ENCODE results near the gene RPUSD3. TPM values are rescaled to one million over a fixed set of nuclear protein-coding genes. Genes with fewer than 3 reads are reported as not detected.

The RPUSD3 gene
- total and polyA plus RNA-seq, 9 of the 15 experiments (the other 6 are each of a cell fraction or from before 2014, with no cell fraction given): 13.8 to 99.0 (median 59.3) TPM

DNA sequence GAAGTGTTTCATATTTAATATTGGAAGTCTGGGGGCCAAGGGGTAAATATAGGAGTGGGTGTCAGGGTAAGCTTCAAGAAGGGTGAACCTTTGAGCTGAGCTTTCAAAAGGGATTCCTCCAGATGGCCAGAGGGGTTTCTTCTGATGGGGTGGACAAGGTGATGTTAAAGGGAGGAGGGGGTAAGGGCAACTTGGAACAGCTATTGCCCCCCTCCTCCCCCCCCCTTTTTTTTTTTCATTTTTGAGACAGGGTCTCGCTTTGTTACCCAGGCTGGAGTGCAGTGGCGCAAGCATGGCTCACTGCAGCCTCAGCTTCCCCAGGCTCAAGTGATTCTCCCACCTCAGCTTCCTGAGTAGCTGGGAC is 35.8 kb downstream of the RPUSD3 start:
- H3K4me1 ChIP-seq (replicated peaks in 1 of 2; ENCODE audit: control insufficient read depth in 2 of 2, insufficient read depth in 2 of 2, low read length in 2 of 2): peaks cover 0 to 8% of the 10 kb centered on the region in 2 experiments; a peak in 2 of 5 replicates
- no peak overlapping the region for H3K9ac ChIP-seq (ENCODE audit: insufficient read depth in 1 of 2, low read depth in 2 of 2, low read length in 2 of 2)
- CTCF ChIA-PET (ENCODE audit: low intra/inter-chr PET ratio): no interaction called here
- FAIRE-seq: no peak
- no peak overlapping the region for H3K4me3 ChIP-seq
- no peak overlapping the region for H3K4me2 ChIP-seq (ENCODE audit: insufficient read depth, low read length)
- H3K9me1 ChIP-seq (ENCODE audit: control insufficient read depth, insufficient read depth, low read length): peaks cover 2% of the 10 kb centered on the region
- no peaks in the 10 kb centered on the region for H3K27me3 ChIP-seq (ENCODE audit: control insufficient read depth in 2 of 2, insufficient read depth in 2 of 2, low read length in 2 of 2)
- H4K20me1 ChIP-seq (replicated peaks; ENCODE audit: control insufficient read depth, insufficient read depth, low read length): 0 out of 2 replicates have a peak, but pooled peaks cover 3% of the 10 kb centered on the region
- no TSS peak for BruUV-seq (replicated peaks)
- no peak for ATAC-seq
- H3K9me3 ChIP-seq (replicated peaks; ENCODE audit: control insufficient read depth, insufficient read depth, low read depth, low read length): no peaks in the 10 kb centered on the region
- POLR2A ChIA-PET: interaction anchor here (0.6 to 6.7 kb wide), 9 partner anchors 12 to 208 kb away, joined by 3 to 49 read pairs (median 5); partner anchors contain the start of genes ARPC4, EMC3 and TADA3
- H3K79me2 ChIP-seq (ENCODE audit: control insufficient read depth, insufficient read depth, low read length): no peaks in the 10 kb centered on the region
- H3K36me3 ChIP-seq (ENCODE audit: control insufficient read depth, insufficient read depth, low read length): peaks cover 88% of the 10 kb centered on the region
- no peak overlapping the region for H2AFZ ChIP-seq (ENCODE audit: low read depth, low read length)
- WGBS (ENCODE audit: insufficient coverage, low coverage, missing lambda C conversion rate): 100% methylated on average over 1 of the region's 2 CpGs
- no peak for DNase-seq (ENCODE audit: extremely low read depth in 1 of 4, low spot score in 3 of 4)
- H3K27ac ChIP-seq (ENCODE audit: extremely low read depth, low read depth, low read length): no peak overlapping the region
- intact Hi-C loops (cut with micrococcal nuclease): no loop called here
- in situ Hi-C loops (cut with MboI): no loop called here
- TF ChIP-seq BRD4 (IDR thresholded peaks at IDR 0.05) (no peak), MBD2 (IDR thresholded peaks at IDR 0.05; ENCODE audit: borderline replicate concordance, low read depth) (no peak), SRSF1 (IDR thresholded peaks at IDR 0.05; ENCODE audit: low read depth, low read length) (no peak), MBD1 (CRISPR knock-in tag; IDR thresholded peaks at IDR 0.05) (no peak), POLR2G (IDR thresholded peaks at IDR 0.05; ENCODE audit: low read depth, low read length) (peak; percentile 41; the same call in 1 of the 2 replicates), PHB (CRISPR knock-in tag; IDR thresholded peaks at IDR 0.05) (no peak), POLR2A (conservative IDR thresholded peaks at IDR 0.05) (0 out of 2 replicates have a peak, but pooled peaks have one; percentile 16), FOXK2 (conservative IDR thresholded peaks at IDR 0.05 in 1 of 2, IDR thresholded peaks at IDR 0.05 in 1 of 2; ENCODE audit: low read depth in 2 of 2) (no peak), POLR2AphosphoS5 (IDR thresholded peaks at IDR 0.05; ENCODE audit: control insufficient read depth, insufficient read depth, low read depth, low read length) (no peak; the same call in 1 of the 2 replicates), RAD51 (IDR thresholded peaks at IDR 0.05; ENCODE audit: borderline replicate concordance, low read depth) (no peak)
- TF ChIP-seq, protein P1, sequence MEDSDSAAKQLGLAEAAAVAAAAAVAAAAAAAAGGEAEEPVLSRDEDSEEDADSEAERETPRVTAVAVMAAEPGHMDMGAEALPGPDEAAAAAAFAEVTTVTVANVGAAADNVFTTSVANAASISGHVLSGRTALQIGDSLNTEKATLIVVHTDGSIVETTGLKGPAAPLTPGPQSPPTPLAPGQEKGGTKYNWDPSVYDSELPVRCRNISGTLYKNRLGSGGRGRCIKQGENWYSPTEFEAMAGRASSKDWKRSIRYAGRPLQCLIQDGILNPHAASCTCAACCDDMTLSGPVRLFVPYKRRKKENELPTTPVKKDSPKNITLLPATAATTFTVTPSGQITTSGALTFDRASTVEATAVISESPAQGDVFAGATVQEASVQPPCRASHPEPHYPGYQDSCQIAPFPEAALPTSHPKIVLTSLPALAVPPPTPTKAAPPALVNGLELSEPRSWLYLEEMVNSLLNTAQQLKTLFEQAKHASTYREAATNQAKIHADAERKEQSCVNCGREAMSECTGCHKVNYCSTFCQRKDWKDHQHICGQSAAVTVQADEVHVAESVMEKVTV (CRISPR knock-in tag; IDR thresholded peaks at IDR 0.05): no peak
- TF ChIP-seq, protein P2, sequence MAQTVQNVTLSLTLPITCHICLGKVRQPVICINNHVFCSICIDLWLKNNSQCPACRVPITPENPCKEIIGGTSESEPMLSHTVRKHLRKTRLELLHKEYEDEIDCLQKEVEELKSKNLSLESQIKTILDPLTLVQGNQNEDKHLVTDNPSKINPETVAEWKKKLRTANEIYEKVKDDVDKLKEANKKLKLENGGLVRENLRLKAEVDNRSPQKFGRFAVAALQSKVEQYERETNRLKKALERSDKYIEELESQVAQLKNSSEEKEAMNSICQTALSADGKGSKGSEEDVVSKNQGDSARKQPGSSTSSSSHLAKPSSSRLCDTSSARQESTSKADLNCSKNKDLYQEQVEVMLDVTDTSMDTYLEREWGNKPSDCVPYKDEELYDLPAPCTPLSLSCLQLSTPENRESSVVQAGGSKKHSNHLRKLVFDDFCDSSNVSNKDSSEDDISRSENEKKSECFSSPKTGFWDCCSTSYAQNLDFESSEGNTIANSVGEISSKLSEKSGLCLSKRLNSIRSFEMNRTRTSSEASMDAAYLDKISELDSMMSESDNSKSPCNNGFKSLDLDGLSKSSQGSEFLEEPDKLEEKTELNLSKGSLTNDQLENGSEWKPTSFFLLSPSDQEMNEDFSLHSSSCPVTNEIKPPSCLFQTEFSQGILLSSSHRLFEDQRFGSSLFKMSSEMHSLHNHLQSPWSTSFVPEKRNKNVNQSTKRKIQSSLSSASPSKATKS (CRISPR knock-in tag; IDR thresholded peaks at IDR 0.05): no peak
- TF ChIP-seq, protein P3, sequence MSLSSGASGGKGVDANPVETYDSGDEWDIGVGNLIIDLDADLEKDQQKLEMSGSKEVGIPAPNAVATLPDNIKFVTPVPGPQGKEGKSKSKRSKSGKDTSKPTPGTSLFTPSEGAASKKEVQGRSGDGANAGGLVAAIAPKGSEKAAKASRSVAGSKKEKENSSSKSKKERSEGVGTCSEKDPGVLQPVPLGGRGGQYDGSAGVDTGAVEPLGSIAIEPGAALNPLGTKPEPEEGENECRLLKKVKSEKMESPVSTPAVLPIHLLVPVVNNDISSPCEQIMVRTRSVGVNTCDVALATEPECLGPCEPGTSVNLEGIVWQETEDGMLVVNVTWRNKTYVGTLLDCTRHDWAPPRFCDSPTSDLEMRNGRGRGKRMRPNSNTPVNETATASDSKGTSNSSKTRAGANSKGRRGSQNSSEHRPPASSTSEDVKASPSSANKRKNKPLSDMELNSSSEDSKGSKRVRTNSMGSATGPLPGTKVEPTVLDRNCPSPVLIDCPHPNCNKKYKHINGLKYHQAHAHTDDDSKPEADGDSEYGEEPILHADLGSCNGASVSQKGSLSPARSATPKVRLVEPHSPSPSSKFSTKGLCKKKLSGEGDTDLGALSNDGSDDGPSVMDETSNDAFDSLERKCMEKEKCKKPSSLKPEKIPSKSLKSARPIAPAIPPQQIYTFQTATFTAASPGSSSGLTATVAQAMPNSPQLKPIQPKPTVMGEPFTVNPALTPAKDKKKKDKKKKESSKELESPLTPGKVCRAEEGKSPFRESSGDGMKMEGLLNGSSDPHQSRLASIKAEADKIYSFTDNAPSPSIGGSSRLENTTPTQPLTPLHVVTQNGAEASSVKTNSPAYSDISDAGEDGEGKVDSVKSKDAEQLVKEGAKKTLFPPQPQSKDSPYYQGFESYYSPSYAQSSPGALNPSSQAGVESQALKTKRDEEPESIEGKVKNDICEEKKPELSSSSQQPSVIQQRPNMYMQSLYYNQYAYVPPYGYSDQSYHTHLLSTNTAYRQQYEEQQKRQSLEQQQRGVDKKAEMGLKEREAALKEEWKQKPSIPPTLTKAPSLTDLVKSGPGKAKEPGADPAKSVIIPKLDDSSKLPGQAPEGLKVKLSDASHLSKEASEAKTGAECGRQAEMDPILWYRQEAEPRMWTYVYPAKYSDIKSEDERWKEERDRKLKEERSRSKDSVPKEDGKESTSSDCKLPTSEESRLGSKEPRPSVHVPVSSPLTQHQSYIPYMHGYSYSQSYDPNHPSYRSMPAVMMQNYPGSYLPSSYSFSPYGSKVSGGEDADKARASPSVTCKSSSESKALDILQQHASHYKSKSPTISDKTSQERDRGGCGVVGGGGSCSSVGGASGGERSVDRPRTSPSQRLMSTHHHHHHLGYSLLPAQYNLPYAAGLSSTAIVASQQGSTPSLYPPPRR (CRISPR knock-in tag; IDR thresholded peaks at IDR 0.05; ENCODE audit: borderline replicate concordance): no peak

Data from K562 (cell line).